ENCODE data around the gene RBCK1. TPM values are rescaled to one million over a fixed set of nuclear protein-coding genes. Genes with fewer than 3 reads are reported as not detected.
A peak's percentile ranks its signal among the peaks of the same experiment; 100 is the strongest.

The RBCK1 gene
- total and polyA plus RNA-seq, 2 donors (not counting 3 experiments of a cell fraction or from before 2014, with no cell fraction given), result 80.4 to 82.7 TPM

- CTCF ChIA-PET, result interaction anchor here (0.6 to 2.8 kb wide), 12 partner anchors 9 to 260 kb away, joined by 3 to 29 read pairs (median 4); no protein-coding TSS in a partner anchor
- DNase-seq (ENCODE audit: low read depth, low spot score), result peak; percentile 30
Measured at GRCh38 chr20:479487-479886, 71.4 kb downstream of the RBCK1 start.

More at GRCh38 chr20:479487-479886, 71.4 kb downstream of the RBCK1 start:
- FAIRE-seq, result peak; percentile 73
- Histone ChIP-seq H3K4me2 (ENCODE audit: insufficient read depth, low read length) (peak overlapping the region; percentile 19), H3K79me2 (ENCODE audit: control insufficient read depth, insufficient read depth, low read length) (no peaks in the 10 kb centered on the region), H3K4me3 (replicated peaks in 1 of 3; ENCODE audit: insufficient read depth in 1 of 3, low read depth in 1 of 3, low read length in 3 of 3) (no peak overlapping the region), H3K27me3 (ENCODE audit: control insufficient read depth in 2 of 2, insufficient read depth in 2 of 2, low read length in 2 of 2) (no peaks in the 10 kb centered on the region), H3K9me3 (replicated peaks; ENCODE audit: control insufficient read depth, insufficient read depth, low read length) (no peaks in the 10 kb centered on the region), H3K36me3 (ENCODE audit: control insufficient read depth in 2 of 2, extremely low read depth in 1 of 2, insufficient read depth in 2 of 2, low read length in 2 of 2) (peaks cover 10 to 18% of the 10 kb centered on the region in 2 experiments), H3K9ac (replicated peaks; ENCODE audit: extremely low read depth, insufficient read depth, low read length) (no peak overlapping the region), H3K4me1 (ENCODE audit: control insufficient read depth, extremely low read depth, insufficient read depth, low read length) (peaks cover 7% of the 10 kb centered on the region), H2AFZ (ENCODE audit: low read depth, low read length) (no peak overlapping the region), H3K9me1 (replicated peaks; ENCODE audit: control insufficient read depth, extremely low read depth, insufficient read depth, low read length) (no peaks in the 10 kb centered on the region), H3K27ac (ENCODE audit: insufficient read depth, low read depth, low read length) (no peak overlapping the region), H4K20me1 (replicated peaks; ENCODE audit: control insufficient read depth, extremely low read depth, insufficient read depth, low read length) (peaks cover 5% of the 10 kb centered on the region)
- POLR2A ChIA-PET, result no interaction called here
- intact Hi-C loops (cut with micrococcal nuclease) (loop anchor here (1.0 kb wide), 3 partner anchors 17 to 125 kb away; partner anchors contain the start of gene TBC1D20), dilution Hi-C loops (cut with MboI; ENCODE audit: extremely low pct_ligation_motif_present, low sequenced_read_pairs) (no loop called here)
- BruUV-seq (replicated peaks), result no TSS peak
- TF ChIP-seq GATA2 (IDR thresholded peaks at IDR 0.05; ENCODE audit: insufficient read depth, insufficient read length, low read depth, low read length), result no peak
- no peak for TF ChIP-seq JUN (IDR thresholded peaks at IDR 0.05; ENCODE audit: borderline replicate concordance, insufficient read depth, insufficient read length, low read depth)
- TF ChIP-seq FOS (IDR thresholded peaks at IDR 0.05; ENCODE audit: borderline replicate concordance, insufficient read depth, low read length), result no peak
- no peak for TF ChIP-seq MAX (IDR thresholded peaks at IDR 0.05; ENCODE audit: insufficient read depth, insufficient read length)
- no peak for TF ChIP-seq EZH2 (IDR thresholded peaks at IDR 0.05; ENCODE audit: borderline replicate concordance, low read depth, low read length, severe bottlenecking)
- no peak for TF ChIP-seq POLR2AphosphoS5 (IDR thresholded peaks at IDR 0.05; ENCODE audit: insufficient read depth, low read depth, low read length)
- TF ChIP-seq MYC (IDR thresholded peaks at IDR 0.05; ENCODE audit: low read depth, low read length), result no peak
- no peak for TF ChIP-seq CTCF (IDR thresholded peaks at IDR 0.05; ENCODE audit: extremely low read depth in 1 of 2, insufficient read depth in 1 of 2, low read depth in 1 of 2, low read length in 2 of 2)
- TF ChIP-seq POLR2A (IDR thresholded peaks at IDR 0.05; ENCODE audit: low read depth, low read length), result no peak

Data from endothelial cell of umbilical vein (primary cell).